GM08714 (cell line): ENCODE data around the gene DPY30.
"Not testable (repeated sequence)": the region's sequence is repeated elsewhere in the genome, so short reads cannot be mapped to it uniquely, and the experiment has no call there.

Source experiments
- H3K4me3 ChIP-seq: fragments of 200-500 bp; sonication (Bioruptor generic); 2 replicates; pipeline ENCODE4 v1.5.1; 2014; ENCODE audit warnings: mild to moderate bottlenecking, low read length, inconsistent platforms
- ZNF274 ChIP-seq: IDR thresholded peaks from 2 replicates; pipeline ENCODE4 v1.6.1; 2012; ENCODE audit warnings: mild to moderate bottlenecking, low read depth, low read length

DPY30 gene

DNA sequence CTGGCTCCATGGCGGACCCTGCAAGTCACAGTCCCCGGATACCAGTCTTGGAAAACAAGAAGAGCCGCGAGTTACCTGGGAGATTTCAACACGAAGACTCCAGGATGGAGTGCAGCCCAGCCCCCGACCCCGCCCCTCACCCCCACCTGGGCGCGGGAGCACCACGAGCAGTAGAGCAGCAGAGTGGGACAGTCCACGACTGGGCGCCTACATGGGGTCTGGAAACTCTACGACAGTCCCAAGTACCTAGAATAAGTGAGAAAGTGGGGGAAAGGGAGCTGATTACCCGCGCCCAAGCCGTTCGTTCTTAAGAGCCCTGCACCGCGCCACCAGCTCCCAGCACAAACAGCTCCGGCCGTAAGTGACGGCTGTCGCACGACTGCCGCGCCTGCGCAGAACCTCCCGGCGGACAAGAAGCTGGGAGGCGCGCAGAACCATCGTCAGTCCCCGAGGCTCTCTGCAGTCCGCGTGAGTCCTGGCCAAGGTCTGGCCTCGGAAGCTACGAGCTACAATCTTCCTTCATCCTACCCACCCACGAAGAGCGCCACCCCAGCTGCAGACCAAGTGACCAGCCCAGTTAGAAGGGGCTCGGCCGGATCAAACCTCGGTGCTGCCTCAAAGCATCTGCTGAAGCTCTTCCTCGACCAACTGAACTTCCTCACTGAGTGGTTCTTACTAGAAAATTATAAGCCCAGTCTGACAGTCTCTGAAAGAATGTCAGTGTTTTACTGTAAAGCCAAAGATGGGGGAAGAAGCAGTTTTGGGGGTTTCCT, at the start of gene DPY30:
TSS of gene DPY30 (minus strand) at position 359 of the 773 bp plus-strand sequence. CDS start at position 10, 349 bp downstream.
- no peak for TF ChIP-seq ZNF274
- peak within 1 kb of the TSS; percentile 85 for H3K4me3 ChIP-seq

DNA sequence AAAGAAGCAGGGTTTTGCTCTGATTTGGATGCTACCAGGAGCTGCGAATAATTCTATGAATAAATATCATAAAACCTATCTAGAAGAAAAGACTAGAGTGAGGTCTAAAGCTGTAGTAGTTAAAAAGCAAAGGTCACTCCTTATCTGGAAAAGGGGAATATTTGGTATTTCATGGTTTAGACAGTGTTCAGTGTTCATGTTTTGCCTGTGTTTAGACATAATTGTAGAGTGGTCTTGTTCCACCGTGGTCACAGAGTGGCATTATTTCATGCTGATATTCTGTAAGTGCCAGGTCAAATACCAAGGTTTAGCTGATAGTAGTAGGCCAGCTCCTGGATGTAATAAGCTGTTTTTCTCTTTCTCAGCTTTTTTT, 34.5 kb upstream of the DPY30 start:
- TF ChIP-seq ZNF274, result no peak

DNA sequence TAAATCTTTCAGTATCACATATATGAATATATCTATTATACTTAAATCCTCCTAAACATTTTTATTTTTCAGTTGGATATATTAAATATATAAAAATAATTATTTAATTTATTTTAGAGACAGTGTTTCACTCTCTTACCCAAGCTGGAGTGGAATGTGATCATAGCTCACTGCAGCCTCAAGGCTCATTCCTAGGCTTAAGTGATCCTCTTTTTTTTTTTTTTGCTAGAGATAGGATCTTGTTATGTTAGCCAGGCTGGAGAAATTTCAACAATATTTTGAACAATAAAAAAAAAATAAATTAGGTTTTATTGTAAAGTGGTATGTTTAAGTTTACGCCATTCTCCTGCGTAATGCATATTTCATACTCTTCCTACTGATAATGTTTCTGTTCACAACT, 27.9 kb upstream of the DPY30 start:
- no peak overlapping the region for H3K4me3 ChIP-seq
- no peak for TF ChIP-seq ZNF274

More for the DNA sequence above, 34.5 kb upstream of the DPY30 start:
- H3K4me3 ChIP-seq, result no peak overlapping the region

DNA sequence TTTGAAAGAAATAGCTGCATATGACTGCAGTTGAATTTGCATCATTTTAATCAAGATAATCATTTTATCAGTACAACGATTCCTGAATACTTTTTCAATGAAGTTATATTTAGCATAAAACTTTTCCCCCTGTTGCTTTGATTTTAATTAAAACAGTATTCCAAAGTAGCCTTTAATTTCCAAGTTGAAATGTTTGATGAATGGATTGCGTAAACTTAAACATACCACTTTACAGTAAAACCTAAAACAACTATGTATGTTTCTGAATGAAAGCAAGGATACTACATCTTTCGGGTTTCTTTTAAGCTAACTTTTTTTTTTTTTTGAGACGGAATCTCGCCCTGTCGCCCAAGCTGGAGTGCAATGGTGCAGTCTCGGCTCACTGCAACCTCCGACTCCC, 25.1 kb upstream of the DPY30 start:
- H3K4me3 ChIP-seq, result peak overlapping the region; percentile 94
- TF ChIP-seq ZNF274, result no peak

DNA sequence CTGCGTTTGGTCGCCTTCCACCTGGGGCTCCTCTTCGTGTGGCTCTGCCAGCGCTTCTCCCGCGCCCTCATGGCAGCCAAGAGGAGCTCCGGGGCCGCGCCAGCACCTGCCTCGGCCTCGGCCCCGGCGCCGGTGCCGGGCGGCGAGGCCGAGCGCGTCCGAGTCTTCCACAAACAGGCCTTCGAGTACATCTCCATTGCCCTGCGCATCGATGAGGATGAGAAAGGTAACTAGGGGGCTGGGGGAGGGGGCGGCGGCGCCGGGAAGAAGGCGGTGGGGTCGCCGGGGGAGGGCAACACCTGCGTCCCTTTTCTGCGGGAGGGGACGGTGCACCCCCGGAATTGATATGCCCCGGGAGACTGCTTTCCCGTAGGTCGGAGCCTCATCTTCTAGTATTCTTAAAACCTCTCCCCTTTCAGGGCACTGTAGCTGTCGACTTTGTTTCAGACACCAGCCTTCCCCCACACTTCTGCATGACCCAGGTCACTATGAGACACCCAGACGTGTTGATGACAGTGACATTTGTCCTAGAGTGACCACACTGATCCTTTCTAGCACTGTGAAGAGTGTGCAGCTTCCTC, 24.5 kb upstream of the DPY30 start:
- TF ChIP-seq ZNF274, result no peak

DNA sequence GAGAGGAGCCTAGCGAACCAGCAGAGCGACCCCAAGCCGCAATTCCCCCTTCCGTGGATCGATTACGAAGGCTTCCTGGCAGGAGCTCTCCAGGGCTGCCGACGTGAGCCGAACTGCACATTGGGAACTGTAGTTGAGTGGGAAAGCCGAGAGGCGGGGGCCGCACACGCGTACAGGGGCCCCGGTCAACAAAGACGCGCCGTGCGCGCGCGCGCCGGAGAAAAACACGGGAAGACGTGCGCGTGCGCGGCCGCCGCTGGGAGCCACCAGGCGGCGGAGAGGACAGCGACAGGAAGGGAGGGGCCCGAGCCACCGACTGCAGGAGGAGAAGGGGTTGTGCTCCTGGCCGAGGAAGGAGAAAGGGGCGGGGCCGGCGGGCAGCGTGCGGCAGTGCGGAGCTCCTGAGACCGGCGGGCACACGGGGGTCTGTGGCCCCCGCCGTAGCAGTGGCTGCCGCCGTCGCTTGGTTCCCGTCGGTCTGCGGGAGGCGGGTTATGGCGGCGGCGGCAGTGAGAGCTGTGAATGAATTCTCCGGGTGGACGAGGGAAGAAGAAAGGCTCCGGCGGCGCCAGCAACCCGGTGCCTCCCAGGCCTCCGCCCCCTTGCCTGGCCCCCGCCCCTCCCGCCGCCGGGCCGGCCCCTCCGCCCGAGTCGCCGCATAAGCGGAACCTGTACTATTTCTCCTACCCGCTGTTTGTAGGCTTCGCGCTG, 23.9 kb upstream of the DPY30 start, which contains the start of gene SPAST:
TSS of gene SPAST (plus strand) at position 247 of the 711 bp plus-strand sequence. CDS start at position 523, 276 bp downstream.
- no peak for TF ChIP-seq ZNF274
- H3K4me3 ChIP-seq, result peak within 1 kb of the TSS; percentile 94

More for the DNA sequence above, 24.5 kb upstream of the DPY30 start:
- H3K4me3 ChIP-seq, result peak overlapping the region; percentile 94

DNA sequence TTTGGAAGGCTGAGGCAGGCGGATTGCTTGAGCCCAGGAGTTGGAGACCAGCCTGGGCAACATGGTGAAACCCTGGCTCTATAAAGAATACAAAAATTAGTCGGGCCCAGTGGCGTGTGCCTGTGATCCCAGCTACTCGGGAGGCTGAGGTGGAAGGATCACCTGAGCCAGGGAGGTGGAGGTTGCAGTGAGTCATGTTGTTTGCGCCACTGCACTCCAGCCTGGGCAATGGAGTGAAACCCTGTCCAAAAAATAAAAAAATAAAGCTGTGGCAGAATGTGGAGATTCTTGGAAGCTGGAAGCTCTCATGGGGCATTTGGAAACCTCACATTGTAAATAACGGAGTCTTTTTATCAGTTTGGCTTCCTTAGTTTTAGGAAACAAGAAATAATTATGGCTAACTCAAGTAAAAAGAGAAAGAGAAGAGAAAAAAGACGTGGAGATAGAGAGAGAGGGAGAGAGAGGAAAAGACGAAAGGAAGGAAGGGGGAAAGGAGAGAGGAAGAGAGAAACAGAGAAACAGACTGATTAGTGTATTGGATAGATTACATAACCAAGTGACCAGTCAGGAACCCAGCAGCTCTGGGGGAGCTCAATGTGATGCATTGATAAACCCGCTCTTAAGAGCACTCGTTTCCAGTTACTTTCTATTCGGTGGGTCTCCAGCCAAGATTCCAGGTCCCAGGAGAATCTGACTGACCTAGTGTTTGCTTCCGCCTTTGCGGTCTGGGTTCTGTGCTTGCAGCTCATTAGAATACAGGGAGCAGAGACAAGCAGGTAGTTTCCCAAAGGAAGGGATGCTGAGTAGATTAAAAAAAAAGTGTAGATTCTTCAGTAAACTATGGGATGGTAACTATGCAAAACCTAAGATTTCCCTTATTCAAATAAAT, 22.6 kb upstream of the DPY30 start:
- no peak for TF ChIP-seq ZNF274
- peak overlapping the region; percentile 87 for H3K4me3 ChIP-seq

DNA sequence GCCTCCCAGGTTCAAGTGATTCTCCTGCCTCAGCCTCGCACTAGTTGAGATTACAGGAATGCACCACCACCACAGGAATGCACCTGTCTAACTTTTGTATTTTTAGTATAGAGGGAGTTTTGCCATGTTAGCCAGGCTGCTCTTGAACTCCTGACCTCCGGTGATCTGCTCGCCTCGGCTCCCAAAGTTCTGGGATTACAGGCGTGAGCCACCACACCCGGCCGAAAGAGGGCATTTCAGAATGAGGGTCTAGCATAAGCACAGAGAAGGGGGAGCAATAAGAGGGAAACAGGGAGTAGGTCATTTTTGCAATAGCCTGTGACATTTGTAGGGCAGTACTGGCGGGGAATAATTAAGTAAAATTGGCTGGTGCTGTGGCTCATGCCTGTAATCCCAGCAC, 21.8 kb upstream of the DPY30 start:
- H3K4me3 ChIP-seq, result no peak overlapping the region
- TF ChIP-seq ZNF274, result no peak

DNA sequence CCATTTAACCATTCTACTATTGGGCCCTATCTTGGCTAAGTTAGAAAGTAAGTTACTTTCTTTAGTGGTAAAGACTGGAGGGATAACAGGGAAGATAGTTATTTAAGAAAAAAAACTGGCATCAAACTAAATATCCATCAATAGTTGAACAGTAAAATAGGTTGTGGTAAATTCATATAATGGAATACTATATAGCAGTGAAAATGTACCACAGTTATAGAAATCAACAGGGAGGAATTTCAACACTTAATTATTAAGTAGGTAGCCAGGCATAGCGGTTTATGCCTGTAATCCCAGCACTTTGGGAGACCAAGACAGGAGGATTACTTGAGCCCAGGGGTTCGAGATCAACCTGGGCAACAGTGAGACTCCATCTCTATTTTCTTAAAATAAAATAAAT, 20.7 kb upstream of the DPY30 start:
- no peak overlapping the region for H3K4me3 ChIP-seq

DNA sequence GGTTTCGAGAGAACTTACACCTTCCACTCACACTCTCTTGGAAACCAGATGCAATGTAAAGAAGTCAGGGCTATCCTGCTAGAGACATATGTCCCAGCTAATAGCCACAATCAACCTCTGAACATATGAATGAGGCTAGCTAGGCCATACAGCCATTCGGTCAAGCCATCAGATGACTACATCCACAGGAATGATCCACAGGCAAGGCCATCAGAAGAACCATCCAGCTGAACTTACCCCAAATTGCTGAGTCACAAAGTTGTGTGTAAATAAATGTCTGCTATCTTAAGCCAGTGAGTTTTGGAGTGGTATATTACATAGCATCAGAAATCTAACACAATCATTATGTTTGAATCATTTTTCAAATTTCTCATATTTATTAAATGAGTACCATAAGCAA, 18.5 kb upstream of the DPY30 start:
- TF ChIP-seq ZNF274, result no peak
- H3K4me3 ChIP-seq, result no peak overlapping the region

More for the DNA sequence above, 20.7 kb upstream of the DPY30 start:
- no peak for TF ChIP-seq ZNF274

DNA sequence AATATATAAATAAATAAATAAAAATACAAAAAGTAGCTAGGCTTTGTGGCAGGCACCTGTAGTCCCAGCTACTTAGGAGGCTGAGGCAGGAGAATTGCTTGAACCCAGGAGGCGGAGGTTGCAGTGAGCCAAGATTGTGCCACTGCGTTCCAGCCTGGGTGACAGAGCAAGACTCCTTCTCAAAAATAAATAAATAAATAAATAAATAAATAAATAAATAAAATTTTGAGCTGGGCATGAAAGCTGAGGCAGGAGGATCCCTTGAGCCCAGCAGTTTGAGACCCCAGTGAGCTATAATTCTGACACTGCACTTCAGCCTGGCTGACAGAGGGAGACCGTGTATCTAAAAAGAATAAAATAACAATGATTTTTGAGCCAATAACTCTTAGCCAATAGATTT, 15.0 kb upstream of the DPY30 start:
- not testable (repeated sequence) for H3K4me3 ChIP-seq

DNA sequence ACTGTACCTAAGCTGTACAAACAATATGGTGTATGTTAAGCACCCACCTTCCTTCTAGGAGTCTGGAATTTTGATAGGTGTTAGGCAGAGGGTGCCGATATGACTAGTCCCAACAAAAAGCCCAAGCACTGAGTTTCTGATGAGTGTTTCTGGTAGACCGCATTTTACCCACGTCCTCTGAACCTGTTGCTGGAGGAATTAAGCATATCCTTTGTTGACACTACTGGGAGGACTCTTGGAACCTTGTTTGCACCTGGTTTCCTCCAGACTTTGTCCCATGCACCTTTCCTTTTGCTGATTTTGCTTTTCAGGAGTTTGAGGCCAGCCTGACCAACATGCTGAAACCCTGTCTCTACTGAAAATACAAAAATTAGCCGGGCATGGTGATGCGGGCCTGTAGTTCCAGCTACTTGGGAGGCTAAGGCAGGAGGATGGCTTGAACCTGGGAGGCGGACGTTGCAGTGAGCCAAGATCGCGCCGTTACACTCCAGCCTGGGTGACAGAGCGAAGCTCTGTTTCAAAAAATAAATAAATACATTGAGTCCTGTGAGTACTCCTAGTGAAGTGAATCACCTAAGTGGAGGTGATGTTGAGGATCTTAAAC, 12.3 kb upstream of the DPY30 start:
- TF ChIP-seq ZNF274, result no peak
- no peak overlapping the region for H3K4me3 ChIP-seq

DNA sequence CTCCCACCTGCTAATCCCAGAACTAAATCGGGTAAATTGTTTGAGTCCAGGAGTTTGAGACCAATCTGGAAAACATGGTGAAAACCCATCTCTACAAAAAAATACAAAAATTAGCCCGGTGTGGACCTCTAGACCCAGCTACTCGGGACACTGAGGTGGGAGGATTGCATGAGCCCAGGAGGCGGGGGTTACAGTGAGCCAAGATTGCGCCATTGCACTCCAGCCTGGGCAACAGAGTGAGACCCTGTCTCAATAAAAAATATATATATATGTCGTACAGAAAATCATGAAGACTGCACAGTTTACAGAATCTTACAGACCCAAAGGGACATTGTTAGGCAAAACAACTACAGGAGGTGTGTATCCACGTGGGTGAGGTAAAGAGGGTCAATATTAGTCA, 4.0 kb upstream of the DPY30 start:
- H3K4me3 ChIP-seq, result no peak overlapping the region

DNA sequence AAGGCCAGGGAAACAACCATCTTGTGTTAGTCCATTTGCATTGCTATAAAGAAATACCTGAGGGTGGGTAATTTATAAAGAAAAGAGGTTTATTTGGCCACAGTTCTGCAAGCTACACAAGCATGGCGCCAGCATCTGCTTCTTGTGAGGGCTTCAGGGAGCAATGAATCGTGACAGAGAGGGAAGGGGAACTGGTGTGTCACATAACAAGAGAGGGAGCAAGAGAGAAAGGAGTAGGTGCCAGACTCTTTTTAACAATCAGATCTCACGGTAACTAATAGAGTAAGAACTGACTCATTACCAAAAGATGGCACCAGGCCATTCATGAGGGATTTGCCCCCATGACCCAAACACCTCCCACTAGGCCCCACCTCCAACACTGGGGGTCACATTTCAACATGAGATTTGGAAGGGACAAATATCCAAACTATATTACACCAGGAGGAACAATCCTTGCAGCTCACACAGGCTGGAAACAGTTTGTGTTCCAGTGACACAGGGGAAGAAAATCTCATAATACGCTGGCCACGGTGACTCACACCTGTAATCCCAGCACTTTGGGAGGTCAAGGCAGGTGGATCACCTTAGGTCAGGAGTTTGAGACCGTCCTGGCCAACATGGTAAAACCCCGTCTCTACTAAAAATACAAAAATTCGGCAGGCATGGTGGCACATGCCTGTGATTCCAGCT, 5.3 kb downstream of the DPY30 start:
- H3K4me3 ChIP-seq, result not testable (repeated sequence)

More for the DNA sequence above, 4.0 kb upstream of the DPY30 start:
- TF ChIP-seq ZNF274, result no peak

DNA sequence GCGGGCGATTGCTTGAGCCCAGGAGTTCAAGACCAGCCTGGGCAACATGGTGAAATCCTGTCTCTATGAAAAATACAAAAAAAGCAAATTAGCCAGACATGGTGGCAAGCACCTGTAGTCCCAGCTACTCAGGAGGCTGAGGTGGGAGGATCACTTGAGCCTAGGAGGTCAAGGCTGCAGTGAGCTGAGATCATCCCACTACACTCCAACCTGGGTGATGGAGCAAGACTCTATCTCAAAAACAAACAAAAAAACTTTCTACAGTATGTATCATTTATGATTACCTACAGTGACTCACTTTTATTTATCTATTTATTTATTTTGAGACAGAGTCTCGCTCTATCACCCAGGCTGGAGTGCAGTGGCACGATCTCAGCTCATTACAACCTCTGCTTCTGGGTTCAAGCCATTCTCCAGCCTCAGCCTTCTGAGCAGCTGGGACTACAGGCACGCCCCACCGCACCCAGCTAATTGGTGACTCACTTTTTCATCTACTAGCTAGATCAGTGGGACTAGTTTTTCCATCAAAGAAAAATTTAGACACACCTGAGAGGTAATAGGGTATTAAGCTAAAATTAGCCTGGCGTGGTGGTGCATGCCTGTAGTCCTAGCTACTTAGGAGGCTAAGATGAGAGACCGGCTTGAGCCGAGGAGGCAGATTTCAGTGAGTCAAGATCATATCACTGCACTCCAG, 20.7 kb downstream of the DPY30 start:
- not testable (repeated sequence) for H3K4me3 ChIP-seq
